ENCODE measurements around the gene LMOD3. TPM values are rescaled to one million over a fixed set of nuclear protein-coding genes. Genes with fewer than 3 reads are reported as not detected.

The LMOD3 gene
- total RNA-seq, 6 experiments from 2014 or later: not detected

- H3K27me3 Mint-ChIP-seq (ENCODE audit: insufficient read depth): no peaks in the 10 kb centered on the region
- no peak for TF ChIP-seq CTCF (IDR thresholded peaks at IDR 0.05)
- no peak for DNase-seq
- H3K27ac Mint-ChIP-seq: no peak overlapping the region
- H3K4me3 Mint-ChIP-seq: no peak overlapping the region
- H3K36me3 Mint-ChIP-seq (ENCODE audit: low read depth): peaks cover 30% of the 10 kb centered on the region
- no peaks in the 10 kb centered on the region for H3K9me3 Mint-ChIP-seq
- H3K4me1 Mint-ChIP-seq (ENCODE audit: low read depth): peaks cover 28% of the 10 kb centered on the region
Observed at GRCh38 chr3:69104586-69104985, 17.8 kb downstream of the LMOD3 start.

GRCh38 chr3:69103123-69103522 is 19.3 kb downstream of the LMOD3 start:
- no peak for TF ChIP-seq CTCF (IDR thresholded peaks at IDR 0.05)
- H3K36me3 Mint-ChIP-seq (ENCODE audit: low read depth): peaks cover 30% of the 10 kb centered on the region
- no peak overlapping the region for H3K27ac Mint-ChIP-seq

GRCh38 chr3:69102384-69102783 is 20.0 kb downstream of the LMOD3 start:
- TF ChIP-seq CTCF (IDR thresholded peaks at IDR 0.05): no peak
- Mint-ChIP-seq H3K4me1 (ENCODE audit: low read depth) (peaks cover 32% of the 10 kb centered on the region), H3K36me3 (ENCODE audit: low read depth) (peaks cover 35% of the 10 kb centered on the region), H3K27me3 (ENCODE audit: insufficient read depth) (no peaks in the 10 kb centered on the region), H3K27ac (no peak overlapping the region), H3K4me3 (no peak overlapping the region), H3K9me3 (no peaks in the 10 kb centered on the region)
- DNase-seq: no peak

More at GRCh38 chr3:69103123-69103522, 19.3 kb downstream of the LMOD3 start:
- no peak for DNase-seq
- no peak overlapping the region for H3K4me3 Mint-ChIP-seq
- no peaks in the 10 kb centered on the region for H3K27me3 Mint-ChIP-seq (ENCODE audit: insufficient read depth)
- H3K4me1 Mint-ChIP-seq (ENCODE audit: low read depth): peaks cover 28% of the 10 kb centered on the region
- no peaks in the 10 kb centered on the region for H3K9me3 Mint-ChIP-seq

- Mint-ChIP-seq H3K4me3 (no peak overlapping the region), H3K4me1 (ENCODE audit: low read depth) (peaks cover 29% of the 10 kb centered on the region), H3K27ac (no peak overlapping the region), H3K36me3 (ENCODE audit: low read depth) (peaks cover 40% of the 10 kb centered on the region), H3K27me3 (ENCODE audit: insufficient read depth) (no peaks in the 10 kb centered on the region), H3K9me3 (no peaks in the 10 kb centered on the region)
- DNase-seq: no peak
- TF ChIP-seq CTCF (IDR thresholded peaks at IDR 0.05): no peak
Observed at GRCh38 chr3:69099576-69099975, 22.8 kb downstream of the LMOD3 start.

GRCh38 chr3:69097407-69098086 is 24.8 kb downstream of the LMOD3 start:
- no peaks in the 10 kb centered on the region for H3K27me3 Mint-ChIP-seq (ENCODE audit: insufficient read depth)
- DNase-seq: no peak
- H3K4me3 Mint-ChIP-seq: no peak overlapping the region
- no peak overlapping the region for H3K27ac Mint-ChIP-seq
- H3K36me3 Mint-ChIP-seq (ENCODE audit: low read depth): peaks cover 24% of the 10 kb centered on the region
- no peaks in the 10 kb centered on the region for H3K9me3 Mint-ChIP-seq
- no peak for TF ChIP-seq CTCF (IDR thresholded peaks at IDR 0.05)
- peaks cover 40% of the 10 kb centered on the region for H3K4me1 Mint-ChIP-seq (ENCODE audit: low read depth)

Measured in HFFc6 (cell line).